HG02852 (cell line): ENCODE data around the gene ZMPSTE24.
"Not testable (repeated sequence)": the region's sequence is repeated elsewhere in the genome, so short reads cannot be mapped to it uniquely, and the experiment has no call there.

Source experiments
- ATAC-seq: cut with Tn5 transposase; IDR thresholded peaks from one replicate; pipeline ENCODE4 v1.9.1; 2021; ENCODE audit warnings: mild to moderate bottlenecking, moderate library complexity; ENCODE audit not compliant: unreplicated experiment

ZMPSTE24 gene

GRCh38 chr1:40257688-40258444 lies at the start of gene ZMPSTE24:
Gene ZMPSTE24, plus strand, starts transcription at chr1:40258236. Its CDS starts 36 bp downstream, at chr1:40258272.
- peak; percentile 89 for ATAC-seq

DNA sequence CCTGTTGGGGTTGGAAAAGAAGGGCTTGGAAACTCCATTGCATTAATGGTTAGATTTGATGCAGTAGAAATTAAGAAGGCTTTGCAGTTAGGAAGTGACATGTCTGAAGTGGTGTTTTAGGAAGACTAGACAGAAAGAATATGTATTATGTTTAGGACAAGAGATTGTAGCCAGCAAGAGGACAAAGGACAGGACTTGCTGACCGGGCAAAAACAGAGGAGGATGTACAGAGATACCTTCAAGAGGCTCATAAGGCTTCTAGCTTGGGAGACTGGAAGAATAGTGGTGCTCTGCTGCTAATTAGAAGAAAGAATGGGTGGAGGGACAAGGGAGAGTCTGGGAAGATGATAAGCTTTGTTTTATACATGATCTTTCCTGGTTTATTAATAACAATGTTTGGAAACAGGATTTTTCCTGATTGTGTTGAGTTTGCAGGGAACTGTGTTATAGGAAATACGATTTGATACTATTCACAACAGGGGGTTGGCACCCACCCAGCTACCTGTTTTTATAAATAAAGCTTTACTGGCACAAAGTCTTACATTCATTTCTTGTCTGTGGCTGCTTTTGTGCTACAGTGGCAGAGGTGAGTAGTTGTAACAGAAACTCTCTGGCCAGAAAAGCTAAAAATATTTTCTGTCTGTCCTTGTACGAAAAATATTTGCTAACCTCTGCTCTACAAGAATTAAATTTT lies 47.4 kb upstream of the ZMPSTE24 start:
- no peak for ATAC-seq

DNA sequence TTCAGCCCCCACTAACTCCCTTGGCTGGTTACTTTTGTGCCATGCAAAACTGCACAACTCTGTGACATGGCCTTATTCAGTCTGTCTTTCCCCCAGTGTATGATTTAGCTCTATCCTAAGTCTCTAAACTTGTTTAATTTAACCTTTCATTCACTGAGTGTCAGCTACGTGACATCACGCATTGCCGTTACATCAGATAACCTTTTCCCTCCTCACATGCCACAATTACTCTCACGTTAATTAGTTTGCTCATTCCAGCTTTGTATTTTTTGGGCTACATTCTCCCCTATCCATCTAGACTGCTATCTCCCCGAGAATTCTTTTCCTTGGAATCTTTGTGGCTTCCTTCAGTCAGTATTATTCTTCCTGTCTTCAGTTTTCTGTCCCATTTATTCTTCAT lies 39.7 kb upstream of the ZMPSTE24 start:
- ATAC-seq, result no peak

DNA sequence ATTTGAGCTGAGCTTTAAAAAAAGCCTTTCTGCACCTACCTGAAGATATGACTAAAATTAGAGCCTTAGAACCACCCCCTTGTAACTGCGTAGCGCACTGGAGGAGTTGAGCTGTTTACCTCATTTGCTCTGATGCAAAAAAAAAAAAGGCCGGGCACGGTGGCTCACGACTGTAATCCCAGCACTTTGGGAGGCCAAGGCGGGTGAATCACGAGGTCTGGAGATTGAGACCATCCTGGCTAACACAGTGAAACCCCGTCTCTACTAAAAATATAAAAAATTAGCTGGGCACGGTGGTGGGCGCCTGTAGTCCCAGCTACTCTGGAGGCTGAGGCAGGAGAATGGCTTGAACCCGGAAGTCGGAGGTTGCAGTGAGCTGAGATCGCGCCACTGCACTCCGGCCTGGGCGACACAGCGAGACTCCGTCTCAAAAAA lies 36.5 kb upstream of the ZMPSTE24 start:
- not testable (repeated sequence) for ATAC-seq

DNA sequence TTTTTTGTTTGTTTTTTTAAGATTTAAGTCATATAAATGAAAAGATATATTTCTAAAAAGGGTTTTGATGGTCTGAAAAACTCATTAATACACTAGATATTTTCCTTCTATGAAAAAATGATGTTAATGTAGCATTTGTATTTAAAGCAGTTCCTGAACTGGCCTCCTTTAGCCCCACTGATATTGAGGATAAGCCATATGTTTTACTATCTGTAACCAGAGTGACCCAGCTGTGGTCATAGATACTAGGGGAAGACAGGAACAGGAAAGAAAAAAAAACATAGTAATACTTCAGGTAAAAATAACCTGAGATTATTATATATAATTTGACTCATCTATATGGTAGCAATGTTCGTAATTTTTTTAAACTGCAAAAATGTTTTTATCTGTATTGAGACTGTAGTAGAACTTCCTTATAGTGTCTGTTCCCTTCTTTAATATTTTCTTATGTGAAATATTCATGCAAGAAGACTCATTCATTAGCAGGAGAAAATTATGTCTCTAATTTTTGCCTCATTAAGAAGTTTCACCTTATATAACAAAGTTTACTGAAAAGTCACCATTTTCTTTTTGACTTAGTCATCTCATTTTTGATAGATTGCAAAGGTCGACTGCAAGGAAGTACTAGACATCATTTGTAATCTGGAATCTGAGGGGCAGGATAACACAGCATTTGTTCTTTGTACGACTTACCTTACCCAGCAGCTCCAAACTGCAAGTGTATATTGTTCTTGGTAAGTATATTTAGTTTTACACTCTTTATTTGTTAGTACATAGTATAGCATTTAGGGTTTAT lies 35.9 kb upstream of the ZMPSTE24 start:
- ATAC-seq, result no peak

- no peak for ATAC-seq
Observed at GRCh38 chr1:40224040-40224439, 34.0 kb upstream of the ZMPSTE24 start.

- ATAC-seq, result no peak
Observed at GRCh38 chr1:40226192-40226591, 31.8 kb upstream of the ZMPSTE24 start.

- ATAC-seq, result peak; percentile 91
Observed at GRCh38 chr1:40232444-40232843, 25.6 kb upstream of the ZMPSTE24 start.

GRCh38 chr1:40239626-40240025 lies 18.4 kb upstream of the ZMPSTE24 start:
- ATAC-seq, result no peak

DNA sequence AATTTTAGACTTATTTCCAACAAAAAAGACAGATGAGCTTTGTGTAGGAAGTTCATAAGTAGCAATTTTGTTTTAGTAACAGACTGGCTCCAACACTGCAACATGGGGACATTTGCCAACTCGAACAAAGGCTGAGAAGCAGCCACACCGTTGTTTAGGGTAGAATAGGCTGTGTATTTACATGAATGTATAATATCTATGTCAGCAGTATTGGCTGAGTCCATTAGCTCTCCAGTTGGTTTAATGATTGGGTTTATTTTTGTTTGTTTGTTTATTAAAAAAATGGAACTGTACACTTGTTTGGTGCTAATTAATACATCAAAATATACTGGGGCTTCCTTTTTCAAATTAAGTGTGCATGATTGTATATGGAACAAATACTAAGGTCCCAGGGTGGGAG lies 17.6 kb upstream of the ZMPSTE24 start:
- no peak for ATAC-seq

GRCh38 chr1:40241362-40241761 lies 16.7 kb upstream of the ZMPSTE24 start:
- peak; percentile 22 for ATAC-seq

DNA sequence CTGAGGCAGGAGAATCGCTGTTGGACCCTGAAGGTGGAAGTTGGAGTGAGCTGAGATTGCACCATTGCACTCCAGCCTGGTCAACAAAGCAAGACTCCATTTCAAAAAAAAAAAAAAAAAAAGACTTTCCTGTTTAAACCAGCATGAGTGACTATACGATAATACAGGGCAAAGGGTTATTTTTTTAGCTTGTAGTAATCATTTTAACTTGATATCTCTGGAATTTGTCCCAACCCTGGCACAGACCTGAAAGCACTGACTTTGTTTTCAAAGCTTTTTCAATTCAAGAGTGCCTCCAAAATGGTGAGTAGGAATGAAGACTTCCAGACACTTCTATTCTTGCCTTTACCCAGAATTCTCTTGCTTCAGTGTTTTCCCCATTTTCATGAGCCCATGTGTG lies 14.7 kb upstream of the ZMPSTE24 start:
- no peak for ATAC-seq

- ATAC-seq, result no peak
Observed at GRCh38 chr1:40244138-40244744, 13.8 kb upstream of the ZMPSTE24 start.

DNA sequence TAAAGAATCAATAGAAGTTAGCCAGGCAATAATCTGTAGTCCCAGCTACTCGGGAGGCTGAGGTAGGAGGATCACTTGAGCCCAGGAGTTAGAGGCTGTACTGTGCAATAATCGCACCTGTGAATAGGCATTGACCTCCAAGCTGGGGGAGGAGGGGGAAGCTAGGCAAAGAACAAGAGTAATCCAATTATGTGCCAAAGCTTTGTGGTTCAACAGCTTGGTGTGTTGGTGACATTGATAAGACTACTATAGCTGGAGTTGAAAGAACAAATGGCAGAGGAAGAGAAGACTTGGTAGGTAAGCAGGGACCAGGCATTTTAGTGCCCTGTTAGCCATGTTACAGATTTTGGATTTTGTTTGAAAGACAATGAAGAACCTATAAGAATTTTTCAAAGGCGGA lies 12.3 kb upstream of the ZMPSTE24 start:
- ATAC-seq, result no peak

DNA sequence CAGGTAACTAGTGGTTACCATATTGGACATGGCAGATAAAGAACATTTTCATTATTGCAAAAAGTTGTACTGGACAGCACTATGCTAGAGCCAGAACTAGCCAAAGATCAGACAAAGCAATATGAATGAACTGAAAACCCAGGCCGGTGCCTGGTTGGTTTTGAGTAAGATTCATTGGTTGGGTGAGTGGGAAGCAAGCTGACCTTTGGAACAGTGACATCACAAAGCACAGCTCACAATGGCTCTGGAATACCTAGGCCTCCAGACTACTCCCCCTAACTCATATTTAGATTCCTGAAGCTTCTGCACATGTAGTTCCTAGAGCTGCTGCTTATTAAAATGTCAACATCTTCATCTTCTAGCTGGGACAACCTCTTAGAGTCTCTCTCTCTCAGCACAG lies 10.4 kb upstream of the ZMPSTE24 start, which contains the start of gene TMCO2:
Gene TMCO2, plus strand, starts transcription at position 283 of the 400 bp plus-strand sequence. Its CDS starts 57 bp downstream, at position 340.
- ATAC-seq, result no peak

GRCh38 chr1:40248412-40248811 lies 9.6 kb upstream of the ZMPSTE24 start:
- ATAC-seq, result no peak

- ATAC-seq, result no peak
Observed at GRCh38 chr1:40251456-40251855, 6.6 kb upstream of the ZMPSTE24 start.

DNA sequence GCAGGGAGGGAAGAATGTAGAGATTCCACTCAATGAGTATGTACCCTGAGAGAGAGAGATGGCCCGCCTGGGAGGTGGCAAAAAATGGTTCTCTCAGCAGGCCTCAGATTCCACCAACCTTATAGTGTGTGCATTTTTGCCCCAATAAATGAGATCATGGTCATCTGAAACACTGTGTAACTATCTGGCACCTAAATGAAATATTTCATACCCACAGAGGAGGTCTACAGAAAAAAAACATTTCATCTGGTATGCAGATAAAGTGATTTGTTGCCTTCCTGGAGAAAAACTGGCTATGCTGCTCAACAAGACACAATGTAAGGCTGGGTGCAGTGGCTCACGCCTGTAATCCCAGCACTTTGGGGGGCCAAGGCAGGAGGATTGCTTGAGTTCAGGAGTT lies 5.4 kb upstream of the ZMPSTE24 start:
- no peak for ATAC-seq

GRCh38 chr1:40255231-40255630 lies 2.8 kb upstream of the ZMPSTE24 start:
- ATAC-seq, result no peak

DNA sequence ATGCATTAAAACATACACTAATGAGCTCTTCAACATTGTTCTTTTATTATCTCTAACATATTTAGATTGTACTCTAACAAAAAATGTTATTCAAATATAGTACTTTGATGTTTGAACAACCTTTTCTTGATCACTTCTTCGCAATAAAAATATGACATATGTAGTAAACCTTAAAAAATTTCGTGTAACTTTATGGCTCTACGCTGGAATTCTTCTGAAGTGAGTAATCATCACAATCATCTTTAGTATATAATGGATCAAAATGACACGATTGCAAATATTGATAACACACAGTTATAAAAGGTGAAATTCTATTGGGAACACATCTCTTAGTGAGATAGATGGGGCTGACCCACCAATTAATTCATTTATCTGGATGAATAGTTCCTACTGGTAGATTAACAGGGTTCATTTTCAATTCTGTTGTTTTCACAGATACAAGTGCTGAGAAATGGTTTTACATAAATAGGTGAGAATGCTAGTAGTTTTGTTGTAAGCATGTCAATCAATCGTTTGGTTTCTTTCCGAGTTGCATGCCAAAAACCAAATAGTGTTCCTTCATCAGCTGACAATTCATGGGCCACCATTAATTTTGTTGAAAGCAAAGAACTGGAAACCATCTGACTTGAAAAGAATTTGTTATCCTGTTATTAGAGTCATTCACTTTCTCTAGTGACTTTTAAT lies 1.5 kb upstream of the ZMPSTE24 start:
- ATAC-seq, result no peak
